ENCODE results near the gene ALLC. TPM values are rescaled to one million over a fixed set of nuclear protein-coding genes. Genes with fewer than 3 reads are reported as not detected.

Gene ALLC
- total and polyA plus RNA-seq, 4 donors, result 0.09 to 1.4 (median 0.74) TPM

DNA sequence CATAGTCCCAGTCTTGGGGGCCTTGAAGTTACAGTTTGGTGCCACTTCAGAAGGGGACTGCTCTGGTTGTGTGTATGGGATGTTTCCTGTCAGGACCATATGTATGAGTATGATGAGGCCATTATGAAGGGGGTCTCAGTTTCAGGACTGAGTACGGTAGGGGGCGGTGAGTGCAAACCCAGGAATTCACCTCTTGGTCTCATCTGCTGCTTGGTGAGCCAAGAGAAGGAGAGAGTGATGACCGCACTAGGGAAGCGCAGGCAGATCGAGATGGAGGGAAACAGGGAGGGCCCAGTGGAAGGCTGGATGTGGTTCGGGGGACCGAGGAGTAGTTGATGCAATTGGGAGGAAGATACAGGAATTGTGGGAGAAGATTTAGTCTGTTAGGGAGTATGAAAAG, 73.8 kb downstream of the ALLC start:
- no peak for DNase-seq (ENCODE audit: low spot score)
- Histone ChIP-seq H3K9ac (ENCODE audit: low read depth in 1 of 2, low read length in 2 of 2) (no peak overlapping the region), H3K36me3 (ENCODE audit: control insufficient read depth in 4 of 4, insufficient read depth in 3 of 4, low read depth in 1 of 4, low read length in 3 of 4) (no peaks in the 10 kb centered on the region), H3K4me1 (ENCODE audit: control insufficient read depth in 4 of 4, insufficient read depth in 4 of 4, low read length in 3 of 4) (peaks cover 0 to 4% (median 0%) of the 10 kb centered on the region in 4 donors), H3K4me3 (ENCODE audit: low read depth in 1 of 3, low read length in 3 of 3) (no peak overlapping the region), H3K27me3 (ENCODE audit: control insufficient read depth in 4 of 4, insufficient read depth in 4 of 4, low read length in 3 of 4) (no peaks in the 10 kb centered on the region), H3K9me3 (ENCODE audit: control insufficient read depth in 4 of 4, low read length in 3 of 4) (no peaks in the 10 kb centered on the region), H3K27ac (ENCODE audit: low read depth in 1 of 2, low read length in 2 of 2) (no peak overlapping the region)
- TF ChIP-seq, protein P1, sequence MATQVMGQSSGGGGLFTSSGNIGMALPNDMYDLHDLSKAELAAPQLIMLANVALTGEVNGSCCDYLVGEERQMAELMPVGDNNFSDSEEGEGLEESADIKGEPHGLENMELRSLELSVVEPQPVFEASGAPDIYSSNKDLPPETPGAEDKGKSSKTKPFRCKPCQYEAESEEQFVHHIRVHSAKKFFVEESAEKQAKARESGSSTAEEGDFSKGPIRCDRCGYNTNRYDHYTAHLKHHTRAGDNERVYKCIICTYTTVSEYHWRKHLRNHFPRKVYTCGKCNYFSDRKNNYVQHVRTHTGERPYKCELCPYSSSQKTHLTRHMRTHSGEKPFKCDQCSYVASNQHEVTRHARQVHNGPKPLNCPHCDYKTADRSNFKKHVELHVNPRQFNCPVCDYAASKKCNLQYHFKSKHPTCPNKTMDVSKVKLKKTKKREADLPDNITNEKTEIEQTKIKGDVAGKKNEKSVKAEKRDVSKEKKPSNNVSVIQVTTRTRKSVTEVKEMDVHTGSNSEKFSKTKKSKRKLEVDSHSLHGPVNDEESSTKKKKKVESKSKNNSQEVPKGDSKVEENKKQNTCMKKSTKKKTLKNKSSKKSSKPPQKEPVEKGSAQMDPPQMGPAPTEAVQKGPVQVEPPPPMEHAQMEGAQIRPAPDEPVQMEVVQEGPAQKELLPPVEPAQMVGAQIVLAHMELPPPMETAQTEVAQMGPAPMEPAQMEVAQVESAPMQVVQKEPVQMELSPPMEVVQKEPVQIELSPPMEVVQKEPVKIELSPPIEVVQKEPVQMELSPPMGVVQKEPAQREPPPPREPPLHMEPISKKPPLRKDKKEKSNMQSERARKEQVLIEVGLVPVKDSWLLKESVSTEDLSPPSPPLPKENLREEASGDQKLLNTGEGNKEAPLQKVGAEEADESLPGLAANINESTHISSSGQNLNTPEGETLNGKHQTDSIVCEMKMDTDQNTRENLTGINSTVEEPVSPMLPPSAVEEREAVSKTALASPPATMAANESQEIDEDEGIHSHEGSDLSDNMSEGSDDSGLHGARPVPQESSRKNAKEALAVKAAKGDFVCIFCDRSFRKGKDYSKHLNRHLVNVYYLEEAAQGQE (IDR thresholded peaks at IDR 0.05), result no peak
- TF ChIP-seq JUND (IDR thresholded peaks at IDR 0.05) (no peak), YY1 (IDR thresholded peaks at IDR 0.05) (no peak), EGR1 (IDR thresholded peaks at IDR 0.05; ENCODE audit: low read depth in 2 of 2) (no peak), HNF4G (IDR thresholded peaks at IDR 0.05) (no peak), FOXA2 (IDR thresholded peaks at IDR 0.05) (no peak), FOXA1 (IDR thresholded peaks at IDR 0.05) (no peak), TAF1 (conservative IDR thresholded peaks at IDR 0.05) (no peak), NR2F2 (IDR thresholded peaks at IDR 0.05) (no peak), SP1 (IDR thresholded peaks at IDR 0.05) (no peak), RXRA (IDR thresholded peaks at IDR 0.05) (no peak), GABPA (IDR thresholded peaks at IDR 0.05 in 1 of 2, conservative IDR thresholded peaks at IDR 0.05 in 1 of 2) (no peak), RAD21 (IDR thresholded peaks at IDR 0.05) (no peak)
- TF ChIP-seq, protein P2, sequence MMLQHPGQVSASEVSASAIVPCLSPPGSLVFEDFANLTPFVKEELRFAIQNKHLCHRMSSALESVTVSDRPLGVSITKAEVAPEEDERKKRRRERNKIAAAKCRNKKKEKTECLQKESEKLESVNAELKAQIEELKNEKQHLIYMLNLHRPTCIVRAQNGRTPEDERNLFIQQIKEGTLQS (IDR thresholded peaks at IDR 0.05), result no peak
- TF ChIP-seq, protein P3, sequence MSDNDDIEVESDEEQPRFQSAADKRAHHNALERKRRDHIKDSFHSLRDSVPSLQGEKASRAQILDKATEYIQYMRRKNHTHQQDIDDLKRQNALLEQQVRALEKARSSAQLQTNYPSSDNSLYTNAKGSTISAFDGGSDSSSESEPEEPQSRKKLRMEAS (IDR thresholded peaks at IDR 0.05), result no peak
- TF ChIP-seq, protein P4, sequence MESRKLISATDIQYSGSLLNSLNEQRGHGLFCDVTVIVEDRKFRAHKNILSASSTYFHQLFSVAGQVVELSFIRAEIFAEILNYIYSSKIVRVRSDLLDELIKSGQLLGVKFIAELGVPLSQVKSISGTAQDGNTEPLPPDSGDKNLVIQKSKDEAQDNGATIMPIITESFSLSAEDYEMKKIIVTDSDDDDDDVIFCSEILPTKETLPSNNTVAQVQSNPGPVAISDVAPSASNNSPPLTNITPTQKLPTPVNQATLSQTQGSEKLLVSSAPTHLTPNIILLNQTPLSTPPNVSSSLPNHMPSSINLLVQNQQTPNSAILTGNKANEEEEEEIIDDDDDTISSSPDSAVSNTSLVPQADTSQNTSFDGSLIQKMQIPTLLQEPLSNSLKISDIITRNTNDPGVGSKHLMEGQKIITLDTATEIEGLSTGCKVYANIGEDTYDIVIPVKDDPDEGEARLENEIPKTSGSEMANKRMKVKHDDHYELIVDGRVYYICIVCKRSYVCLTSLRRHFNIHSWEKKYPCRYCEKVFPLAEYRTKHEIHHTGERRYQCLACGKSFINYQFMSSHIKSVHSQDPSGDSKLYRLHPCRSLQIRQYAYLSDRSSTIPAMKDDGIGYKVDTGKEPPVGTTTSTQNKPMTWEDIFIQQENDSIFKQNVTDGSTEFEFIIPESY (IDR thresholded peaks at IDR 0.05), result no peak
- TF ChIP-seq, protein P5, sequence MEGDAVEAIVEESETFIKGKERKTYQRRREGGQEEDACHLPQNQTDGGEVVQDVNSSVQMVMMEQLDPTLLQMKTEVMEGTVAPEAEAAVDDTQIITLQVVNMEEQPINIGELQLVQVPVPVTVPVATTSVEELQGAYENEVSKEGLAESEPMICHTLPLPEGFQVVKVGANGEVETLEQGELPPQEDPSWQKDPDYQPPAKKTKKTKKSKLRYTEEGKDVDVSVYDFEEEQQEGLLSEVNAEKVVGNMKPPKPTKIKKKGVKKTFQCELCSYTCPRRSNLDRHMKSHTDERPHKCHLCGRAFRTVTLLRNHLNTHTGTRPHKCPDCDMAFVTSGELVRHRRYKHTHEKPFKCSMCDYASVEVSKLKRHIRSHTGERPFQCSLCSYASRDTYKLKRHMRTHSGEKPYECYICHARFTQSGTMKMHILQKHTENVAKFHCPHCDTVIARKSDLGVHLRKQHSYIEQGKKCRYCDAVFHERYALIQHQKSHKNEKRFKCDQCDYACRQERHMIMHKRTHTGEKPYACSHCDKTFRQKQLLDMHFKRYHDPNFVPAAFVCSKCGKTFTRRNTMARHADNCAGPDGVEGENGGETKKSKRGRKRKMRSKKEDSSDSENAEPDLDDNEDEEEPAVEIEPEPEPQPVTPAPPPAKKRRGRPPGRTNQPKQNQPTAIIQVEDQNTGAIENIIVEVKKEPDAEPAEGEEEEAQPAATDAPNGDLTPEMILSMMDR (IDR thresholded peaks at IDR 0.05; ENCODE audit: low read depth, low read length, missing input control), result no peak
- 89% methylated on average over 7 of the region's 7 CpGs for WGBS

- Histone ChIP-seq H3K4me1 (ENCODE audit: control insufficient read depth in 4 of 4, insufficient read depth in 4 of 4, low read length in 3 of 4) (no peaks in the 10 kb centered on the region), H3K4me3 (ENCODE audit: low read depth in 1 of 3, low read length in 3 of 3) (no peak overlapping the region), H3K9ac (ENCODE audit: low read depth in 1 of 2, low read length in 2 of 2) (no peak overlapping the region), H3K27me3 (ENCODE audit: control insufficient read depth in 4 of 4, insufficient read depth in 4 of 4, low read length in 3 of 4) (no peaks in the 10 kb centered on the region), H3K27ac (ENCODE audit: low read depth in 1 of 2, low read length in 2 of 2) (no peak overlapping the region), H3K36me3 (ENCODE audit: control insufficient read depth in 4 of 4, insufficient read depth in 3 of 4, low read depth in 1 of 4, low read length in 3 of 4) (no peaks in the 10 kb centered on the region), H3K9me3 (ENCODE audit: control insufficient read depth in 4 of 4, low read length in 3 of 4) (no peaks in the 10 kb centered on the region)
- no peak for TF ChIP-seq GABPA (IDR thresholded peaks at IDR 0.05 in 1 of 2, conservative IDR thresholded peaks at IDR 0.05 in 1 of 2)
- TF ChIP-seq FOXA2 (IDR thresholded peaks at IDR 0.05), result no peak
- no peak for TF ChIP-seq RAD21 (IDR thresholded peaks at IDR 0.05)
- no peak for TF ChIP-seq HNF4A (conservative IDR thresholded peaks at IDR 0.05)
- no peak for TF ChIP-seq TAF1 (conservative IDR thresholded peaks at IDR 0.05)
- no peak for TF ChIP-seq SP1 (IDR thresholded peaks at IDR 0.05)
- TF ChIP-seq, protein P4 (IDR thresholded peaks at IDR 0.05), result no peak
- DNase-seq (ENCODE audit: low spot score), result no peak
- 77% methylated on average over 7 of the region's 7 CpGs for WGBS
Observed at GRCh38 chr2:3736112-3736511, 78.1 kb downstream of the ALLC start.

Measured in liver (tissue), 9 donors.